ENCODE data around the gene KYNU. TPM values are rescaled to one million over a fixed set of nuclear protein-coding genes. Genes with fewer than 3 reads are reported as not detected.
"Not testable (repeated sequence)": the region's sequence is repeated elsewhere in the genome, so short reads cannot be mapped to it uniquely, and the experiment has no call there.

KYNU gene
- total RNA-seq, 1 experiment from 2014 or later = 165 TPM

- DNase-seq (ENCODE audit: low read depth, low spot score) = no peak
- in situ Hi-C loops (cut with HindIII; ENCODE audit: low pct_unique_long_range_greater_than_20kb, low sequenced_read_pairs) = no loop called here
Measured at GRCh38 chr2:143087033-143087432, 209.6 kb downstream of the KYNU start.

GRCh38 chr2:143088388-143088787 is 210.9 kb downstream of the KYNU start:
- no peak for DNase-seq (ENCODE audit: low read depth, low spot score)
- in situ Hi-C loops (cut with HindIII; ENCODE audit: low pct_unique_long_range_greater_than_20kb, low sequenced_read_pairs) = no loop called here

GRCh38 chr2:143089520-143089919 is 212.1 kb downstream of the KYNU start:
- in situ Hi-C loops (cut with HindIII; ENCODE audit: low pct_unique_long_range_greater_than_20kb, low sequenced_read_pairs); DNase-seq (ENCODE audit: low read depth, low spot score): not testable (repeated sequence)

Small RNA genes lying within 50 kb of the gene (small RNA-seq; reads per million reads assigned to genes)
- gene MTND4LP12 = 0 reads per million in 2 experiments

Measured in SK-MEL-5 (cell line).